ENCODE data around the gene ELP5. TPM values are rescaled to one million over a fixed set of nuclear protein-coding genes. Genes with fewer than 3 reads are reported as not detected.
A peak's percentile ranks its signal among the peaks of the same experiment; 100 is the strongest.

The ELP5 gene
- total RNA-seq, 1 experiment from 2014 or later, result 49.6 TPM

DNA sequence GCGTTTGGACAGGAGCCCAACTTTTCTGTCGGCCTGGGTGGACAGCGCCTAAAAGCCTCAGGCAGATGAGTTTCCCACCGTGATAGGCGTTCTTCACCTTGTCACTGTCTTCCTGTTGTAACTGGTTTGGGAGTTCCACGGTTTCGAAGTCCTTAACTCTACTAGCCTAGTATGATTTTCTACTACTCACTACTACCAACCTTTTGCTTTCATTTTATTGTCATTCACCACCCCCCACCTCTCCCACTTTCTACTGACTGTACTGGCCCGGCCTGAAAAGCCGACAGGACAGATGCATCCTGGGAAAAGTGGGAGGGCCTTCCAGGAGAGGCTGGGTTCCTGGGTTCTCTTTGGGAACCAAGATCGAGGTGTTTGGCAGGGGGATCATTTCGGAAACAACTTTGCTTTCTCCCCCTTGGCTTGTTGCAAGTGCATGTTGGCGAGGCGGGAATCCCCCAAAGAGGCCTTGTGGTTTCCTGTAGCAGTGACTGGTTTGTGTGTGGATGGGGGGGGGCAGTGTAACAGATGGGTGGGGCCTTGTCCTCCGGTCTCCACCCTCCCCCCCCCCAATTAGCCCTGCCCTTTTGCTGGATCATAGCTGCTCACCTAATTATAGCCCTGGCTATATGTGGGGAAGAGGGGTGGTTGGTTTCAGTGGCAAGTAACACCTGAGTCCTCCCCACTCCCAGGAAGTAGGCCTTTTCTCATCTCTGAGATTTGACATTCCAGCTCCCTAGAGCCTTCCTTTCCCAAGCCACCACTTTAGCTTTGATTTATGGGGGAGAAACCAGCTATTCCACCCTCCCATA lies 56.8 kb downstream of the ELP5 start:
- Mint-ChIP-seq H3K4me3 (peak overlapping the region; percentile 93 to 94), H3K36me3 (ENCODE audit: insufficient read depth in 1 of 3, low read depth in 3 of 3) (peaks cover 47 to 57% (median 48%) of the 10 kb centered on the region in 3 experiments), H3K4me1 (peaks cover 27 to 35% of the 10 kb centered on the region in 2 experiments), H3K27me3 (ENCODE audit: low read depth) (no peaks in the 10 kb centered on the region; the same call in none of the 2 replicates), H3K9me3 (peaks cover 0 to 6% of the 10 kb centered on the region in 2 experiments; a peak in 1 of 5 replicates), H3K27ac (peak overlapping the region; percentile 95 to 97 (median 96))
- no peaks in the 10 kb centered on the region for H3K79me1 ChIP-seq (ENCODE audit: insufficient read depth, low read depth, low read length, poor library complexity, severe bottlenecking)
- no peak for TF ChIP-seq CTCF (conservative IDR thresholded peaks at IDR 0.05)
- H3K79me2 ChIP-seq (ENCODE audit: insufficient read depth, low read length), result peaks cover 21% of the 10 kb centered on the region
- no peak overlapping the region for H2BK20ac ChIP-seq (ENCODE audit: low read depth, low read length, poor library complexity, severe bottlenecking)
- H3K4me1 ChIP-seq (ENCODE audit: insufficient read depth, low read length), result peaks cover 2% of the 10 kb centered on the region; the same call in 1 of the 2 replicates
- H3K4me2 ChIP-seq (ENCODE audit: insufficient read depth, insufficient read length, low read length), result peak overlapping the region; percentile 81
- H3K18ac ChIP-seq (ENCODE audit: insufficient read length, low read depth, low read length), result peak overlapping the region; percentile 77
- H2AK5ac ChIP-seq (ENCODE audit: insufficient read length, low read length), result no peak overlapping the region
- H3K27ac ChIP-seq (ENCODE audit: insufficient read length, low read depth, low read length), result peak overlapping the region; percentile 72
- no peak overlapping the region for H3T11ph ChIP-seq (ENCODE audit: low read length)
- no CpG with 5 or more reads among the region's 14 CpGs for WGBS (ENCODE audit: extremely low coverage, insufficient read length, low lambda C conversion rate)
- H3K27me3 ChIP-seq (ENCODE audit: insufficient read depth, low read length), result no peaks in the 10 kb centered on the region
- peak overlapping the region; percentile 51; the same call in 1 of the 2 replicates for H3K4ac ChIP-seq (ENCODE audit: low read depth, low read length)
- no peak overlapping the region for H2BK12ac ChIP-seq (ENCODE audit: insufficient read length, low read depth, low read length)
- no peak overlapping the region for H4K8ac ChIP-seq (replicated peaks; ENCODE audit: insufficient read length, low read depth, low read length)
- no peak overlapping the region for H2AFZ ChIP-seq (ENCODE audit: low read length)
- H3K14ac ChIP-seq (ENCODE audit: insufficient read depth, low read length), result peak overlapping the region; percentile 78
- H3K9me3 ChIP-seq (ENCODE audit: control insufficient read depth, low read depth, low read length), result no peaks in the 10 kb centered on the region
- peak overlapping the region; percentile 65 for H4K91ac ChIP-seq (ENCODE audit: insufficient read length, low read depth, low read length)
- no peak overlapping the region for H3K23ac ChIP-seq (ENCODE audit: insufficient read length, low read depth, low read length)
- H2BK5ac ChIP-seq (ENCODE audit: insufficient read length, low read length), result no peak overlapping the region
- H3K9ac ChIP-seq (ENCODE audit: extremely low read depth, insufficient read length, low read length), result peak overlapping the region; percentile 84
- H4K5ac ChIP-seq (ENCODE audit: insufficient read length, low read depth, low read length), result no peak overlapping the region
- no peak overlapping the region for H2BK120ac ChIP-seq (ENCODE audit: low read depth, low read length, poor library complexity, severe bottlenecking)
- peak; percentile 87 for DNase-seq
- H4K20me1 ChIP-seq (ENCODE audit: control insufficient read depth, insufficient read depth, insufficient read length), result no peaks in the 10 kb centered on the region
- no peak overlapping the region for H3K56ac ChIP-seq (ENCODE audit: insufficient read length, low read depth, low read length)
- no peak overlapping the region; the same call in 1 of the 2 replicates for H2BK15ac ChIP-seq (ENCODE audit: low read depth, low read length)
- peaks cover 9% of the 10 kb centered on the region for H3K23me2 ChIP-seq (ENCODE audit: insufficient read length, low read depth, low read length, poor library complexity, severe bottlenecking)

Small RNA genes lying within 50 kb of the gene (microRNA-seq; reads per million reads assigned to microRNA genes)
- 111 reads per million, percentile 74 among the genes with 10 or more reads in this experiment for gene MIR324 (ENCODE audit: borderline microRNAs expressed)

Other genes starting within 250 kb of the ELP5 start
- gene RNASEK, start 239.6 kb upstream of the ELP5 start, total RNA-seq (2021), result 161 and 167 TPM in 2 replicates
- 3.3 and 4.9 TPM in 2 replicates for gene BCL6B, start 229.2 kb upstream of the ELP5 start, total RNA-seq (2021)
- gene SLC16A13, start 216.2 kb upstream of the ELP5 start, total RNA-seq (2021), result 6.1 and 6.8 TPM in 2 replicates
- 0.13 TPM in 1 of 2 replicates, not detected in the other for gene SLC16A11, start 208.1 kb upstream of the ELP5 start, total RNA-seq (2021)
- not detected in 2 replicates for gene CLEC10A, start 172.0 kb upstream of the ELP5 start, total RNA-seq (2021)
- not detected in 2 replicates for gene ASGR2, start 137.4 kb upstream of the ELP5 start, total RNA-seq (2021)
- gene ASGR1, start 72.8 kb upstream of the ELP5 start, total RNA-seq (2021), result 5.2 and 5.9 TPM in 2 replicates
- 38.2 and 38.3 TPM in 2 replicates for gene DLG4, start 32.4 kb upstream of the ELP5 start, total RNA-seq (2021)
- 272 and 283 TPM in 2 replicates for gene ACADVL, start 32.3 kb upstream of the ELP5 start, total RNA-seq (2021)
- 82.9 and 84.1 TPM in 2 replicates for gene DVL2, start 17.7 kb upstream of the ELP5 start, total RNA-seq (2021)
- gene PHF23, start 12.8 kb upstream of the ELP5 start, total RNA-seq (2021), result 105 and 110 TPM in 2 replicates
- gene GABARAP, start 9.8 kb upstream of the ELP5 start, total RNA-seq (2021), result 261 and 266 TPM in 2 replicates
- gene CTDNEP1, start 481 bp upstream of the ELP5 start, total RNA-seq (2021), result 134 and 141 TPM in 2 replicates
- gene CLDN7, start 10.3 kb downstream of the ELP5 start, total RNA-seq (2021), result 174 and 177 TPM in 2 replicates
- gene SLC2A4, start 29.5 kb downstream of the ELP5 start, total RNA-seq (2021), result 4.4 and 4.7 TPM in 2 replicates
- 24.0 and 26.0 TPM in 2 replicates for gene YBX2, start 42.4 kb downstream of the ELP5 start, total RNA-seq (2021)
- gene EIF5A, start 55.4 kb downstream of the ELP5 start, total RNA-seq (2021), result 978 and 1,015 TPM in 2 replicates
- 62.6 and 62.7 TPM in 2 replicates for gene GPS2, start 63.1 kb downstream of the ELP5 start, total RNA-seq (2021)
- gene NEURL4, start 77.1 kb downstream of the ELP5 start, total RNA-seq (2021), result 54.8 and 55.4 TPM in 2 replicates
- gene ACAP1, start 84.3 kb downstream of the ELP5 start, total RNA-seq (2021), result 15.5 and 18.2 TPM in 2 replicates
- gene KCTD11, start 99.9 kb downstream of the ELP5 start, total RNA-seq (2021), result 5.3 and 5.6 TPM in 2 replicates
- gene TMEM95, start 102.9 kb downstream of the ELP5 start, total RNA-seq (2021), result not detected in 2 replicates
- gene TNK1, start 128.9 kb downstream of the ELP5 start, total RNA-seq (2021), result 10.1 and 11.2 TPM in 2 replicates
- gene PLSCR3, start 142.3 kb downstream of the ELP5 start, total RNA-seq (2021), result 31.5 and 32.1 TPM in 2 replicates
- gene TMEM256, start 151.9 kb downstream of the ELP5 start, total RNA-seq (2021), result 151 and 153 TPM in 2 replicates
- 70.2 and 70.5 TPM in 2 replicates for gene NLGN2, start 155.6 kb downstream of the ELP5 start, total RNA-seq (2021)
- 0.33 and 0.46 TPM in 2 replicates for gene SPEM1, start 168.1 kb downstream of the ELP5 start, total RNA-seq (2021)
- gene SPEM2, start 173.4 kb downstream of the ELP5 start, total RNA-seq (2021), result not detected in 2 replicates
- gene SPEM3, start 176.6 kb downstream of the ELP5 start, total RNA-seq (2021), result not detected in 2 replicates
- gene TMEM102, start 183.2 kb downstream of the ELP5 start, total RNA-seq (2021), result 8.3 and 8.6 TPM in 2 replicates
- 14.1 and 15.2 TPM in 2 replicates for gene FGF11, start 187.3 kb downstream of the ELP5 start, total RNA-seq (2021)
- gene CHRNB1, start 192.8 kb downstream of the ELP5 start, total RNA-seq (2021), result 12.7 and 13.2 TPM in 2 replicates
- 14.4 and 14.9 TPM in 2 replicates for gene ZBTB4, start 227.4 kb downstream of the ELP5 start, total RNA-seq (2021)
- not detected in 2 replicates for gene SLC35G6, start 229.2 kb downstream of the ELP5 start, total RNA-seq (2021)
- gene POLR2A, start 232.2 kb downstream of the ELP5 start, total RNA-seq (2021), result 153 and 154 TPM in 2 replicates